Activated T-cell treated with anti-CD3 and anti-CD28 coated beads for 1 hour (primary cell): Measurements from ENCODE around the gene POMGNT1.
"Not testable (repeated sequence)": the region's sequence is repeated elsewhere in the genome, so short reads cannot be mapped to it uniquely, and the experiment has no call there.

Experiments used
- DNase-seq: peaks from one replicate; pipeline ENCODE4 v3.0.0-alpha.2; 2020; ENCODE audit warnings: low read depth

POMGNT1 gene

GRCh38 chr1:46197964-46198811 lies at the start of gene POMGNT1:
Gene POMGNT1, minus strand, starts transcription at chr1:46198434. Its CDS starts 613 bp downstream, at chr1:46197821.
- peak; percentile 64 for DNase-seq

GRCh38 chr1:46247436-46248121 lies 49.3 kb upstream of the POMGNT1 start, which contains the start of gene RAD54L:
Gene RAD54L, plus strand, starts transcription at chr1:46247763. Its CDS starts 643 bp downstream, at chr1:46248406.
- DNase-seq = peak; percentile 93

- peak; percentile 10 for DNase-seq
Observed at GRCh38 chr1:46246548-46247435, 48.6 kb upstream of the POMGNT1 start.

- not testable (repeated sequence) for DNase-seq
Observed at GRCh38 chr1:46246136-46246535, 47.9 kb upstream of the POMGNT1 start.

GRCh38 chr1:46244656-46245371 lies 46.6 kb upstream of the POMGNT1 start:
- DNase-seq = no peak

GRCh38 chr1:46243831-46244230 lies 45.6 kb upstream of the POMGNT1 start:
- not testable (repeated sequence) for DNase-seq

GRCh38 chr1:46242918-46243317 lies 44.7 kb upstream of the POMGNT1 start:
- no peak for DNase-seq

GRCh38 chr1:46241733-46242132 lies 43.5 kb upstream of the POMGNT1 start:
- not testable (repeated sequence) for DNase-seq

GRCh38 chr1:46238865-46239264 lies 40.6 kb upstream of the POMGNT1 start:
- not testable (repeated sequence) for DNase-seq

GRCh38 chr1:46236882-46237281 lies 38.6 kb upstream of the POMGNT1 start:
- DNase-seq = no peak

GRCh38 chr1:46231231-46231630 lies 33.0 kb upstream of the POMGNT1 start:
- not testable (repeated sequence) for DNase-seq

- DNase-seq = no peak
Observed at GRCh38 chr1:46224966-46225365, 26.7 kb upstream of the POMGNT1 start.

- DNase-seq = peak; percentile 39
Observed at GRCh38 chr1:46223472-46223943, 25.3 kb upstream of the POMGNT1 start.

GRCh38 chr1:46223055-46223454 lies 24.8 kb upstream of the POMGNT1 start:
- not testable (repeated sequence) for DNase-seq

- DNase-seq = no peak
Observed at GRCh38 chr1:46221749-46222148, 23.5 kb upstream of the POMGNT1 start.

GRCh38 chr1:46220808-46221207 lies 22.6 kb upstream of the POMGNT1 start:
- DNase-seq = no peak

- DNase-seq = no peak
Observed at GRCh38 chr1:46219551-46220520, 21.6 kb upstream of the POMGNT1 start.

GRCh38 chr1:46218443-46218842 lies 20.2 kb upstream of the POMGNT1 start:
- no peak for DNase-seq

GRCh38 chr1:46215504-46215903 lies 17.3 kb upstream of the POMGNT1 start:
- no peak for DNase-seq

GRCh38 chr1:46211051-46211450 lies 12.8 kb upstream of the POMGNT1 start:
- DNase-seq = no peak
